ENCODE results near the gene AREL1. TPM values are rescaled to one million over a fixed set of nuclear protein-coding genes. Genes with fewer than 3 reads are reported as not detected.
A peak's percentile ranks its signal among the peaks of the same experiment; 100 is the strongest.

Gene AREL1
- total RNA-seq, 2 donors from 2014 or later = 30.7 to 37.0 TPM

- peaks cover 71% of the 10 kb centered on the region for H3K36me3 Mint-ChIP-seq (ENCODE audit: low read depth)
- no peak for ATAC-seq (replicated peaks)
- H3K27ac Mint-ChIP-seq = no peak overlapping the region
- no peaks in the 10 kb centered on the region for H3K9me3 Mint-ChIP-seq
- H3K4me1 Mint-ChIP-seq = no peaks in the 10 kb centered on the region
- no peak overlapping the region for H3K4me3 Mint-ChIP-seq
- H3K27me3 Mint-ChIP-seq = no peaks in the 10 kb centered on the region
Measured at GRCh38 chr14:74660167-74660566, 52.7 kb downstream of the AREL1 start.

- no peak overlapping the region for H3K27ac Mint-ChIP-seq
- no peak for ATAC-seq (replicated peaks)
Measured at GRCh38 chr14:74658535-74659131, 54.2 kb downstream of the AREL1 start.

GRCh38 chr14:74656964-74657363 lies 55.9 kb downstream of the AREL1 start:
- Mint-ChIP-seq H3K9me3 (no peaks in the 10 kb centered on the region), H3K4me3 (no peak overlapping the region), H3K27ac (peak overlapping the region; percentile 25), H3K27me3 (no peaks in the 10 kb centered on the region), H3K4me1 (no peaks in the 10 kb centered on the region), H3K36me3 (ENCODE audit: low read depth) (peaks cover 41% of the 10 kb centered on the region)
- ATAC-seq (replicated peaks) = no peak

More at GRCh38 chr14:74658535-74659131, 54.2 kb downstream of the AREL1 start:
- Mint-ChIP-seq H3K27me3 (no peaks in the 10 kb centered on the region), H3K36me3 (ENCODE audit: low read depth) (peaks cover 56% of the 10 kb centered on the region), H3K4me1 (no peaks in the 10 kb centered on the region), H3K9me3 (no peaks in the 10 kb centered on the region), H3K4me3 (no peak overlapping the region)

GRCh38 chr14:74655599-74656395 lies 57.1 kb downstream of the AREL1 start:
- Mint-ChIP-seq H3K27ac (peak overlapping the region; percentile 28), H3K4me3 (no peak overlapping the region), H3K4me1 (no peaks in the 10 kb centered on the region), H3K36me3 (ENCODE audit: low read depth) (peaks cover 32% of the 10 kb centered on the region), H3K9me3 (no peaks in the 10 kb centered on the region), H3K27me3 (no peaks in the 10 kb centered on the region)
- ATAC-seq (replicated peaks) = no peak

GRCh38 chr14:74654931-74655330 lies 57.9 kb downstream of the AREL1 start:
- Mint-ChIP-seq H3K36me3 (ENCODE audit: low read depth) (peaks cover 23% of the 10 kb centered on the region), H3K9me3 (no peaks in the 10 kb centered on the region), H3K4me1 (no peaks in the 10 kb centered on the region), H3K27me3 (no peaks in the 10 kb centered on the region), H3K4me3 (no peak overlapping the region), H3K27ac (peak overlapping the region; percentile 28)
- no peak for ATAC-seq (replicated peaks)

- H3K4me1 Mint-ChIP-seq = no peaks in the 10 kb centered on the region
- no peaks in the 10 kb centered on the region for H3K27me3 Mint-ChIP-seq
- no peaks in the 10 kb centered on the region for H3K9me3 Mint-ChIP-seq
- ATAC-seq (replicated peaks) = no peak
- H3K27ac Mint-ChIP-seq = peak overlapping the region; percentile 57
- H3K4me3 Mint-ChIP-seq = no peak overlapping the region
- peaks cover 16% of the 10 kb centered on the region for H3K36me3 Mint-ChIP-seq (ENCODE audit: low read depth)
Measured at GRCh38 chr14:74653386-74654138, 59.3 kb downstream of the AREL1 start.

- no peaks in the 10 kb centered on the region for H3K9me3 Mint-ChIP-seq
- no peaks in the 10 kb centered on the region for H3K4me1 Mint-ChIP-seq
- no peak for ATAC-seq (replicated peaks)
- H3K4me3 Mint-ChIP-seq = no peak overlapping the region
- H3K27ac Mint-ChIP-seq = peak overlapping the region; percentile 57
- H3K36me3 Mint-ChIP-seq (ENCODE audit: low read depth) = peaks cover 15% of the 10 kb centered on the region
- H3K27me3 Mint-ChIP-seq = no peaks in the 10 kb centered on the region
Measured at GRCh38 chr14:74652541-74652940, 60.3 kb downstream of the AREL1 start.

- no peak overlapping the region for H3K4me3 Mint-ChIP-seq
- no peaks in the 10 kb centered on the region for H3K4me1 Mint-ChIP-seq
- no peaks in the 10 kb centered on the region for H3K9me3 Mint-ChIP-seq
- peaks cover under 1% of the 10 kb centered on the region for H3K36me3 Mint-ChIP-seq (ENCODE audit: low read depth)
- peaks cover 3% of the 10 kb centered on the region for H3K27me3 Mint-ChIP-seq
- no peak overlapping the region for H3K27ac Mint-ChIP-seq
- no peak for ATAC-seq (replicated peaks)
Measured at GRCh38 chr14:74650927-74651686, 61.8 kb downstream of the AREL1 start.

- H3K27ac Mint-ChIP-seq = no peak overlapping the region
- no peaks in the 10 kb centered on the region for H3K4me1 Mint-ChIP-seq
- no peak for ATAC-seq (replicated peaks)
- H3K4me3 Mint-ChIP-seq = no peak overlapping the region
- peaks cover 5% of the 10 kb centered on the region for H3K27me3 Mint-ChIP-seq
- H3K9me3 Mint-ChIP-seq = no peaks in the 10 kb centered on the region
- no peaks in the 10 kb centered on the region for H3K36me3 Mint-ChIP-seq (ENCODE audit: low read depth)
Measured at GRCh38 chr14:74649673-74650072, 63.2 kb downstream of the AREL1 start.

- Mint-ChIP-seq H3K9me3 (no peaks in the 10 kb centered on the region), H3K27ac (no peak overlapping the region), H3K4me1 (no peaks in the 10 kb centered on the region), H3K4me3 (no peak overlapping the region), H3K36me3 (ENCODE audit: low read depth) (no peaks in the 10 kb centered on the region), H3K27me3 (peaks cover 5% of the 10 kb centered on the region)
- no peak for ATAC-seq (replicated peaks)
Measured at GRCh38 chr14:74649167-74649566, 63.7 kb downstream of the AREL1 start.

GRCh38 chr14:74648601-74649000 lies 64.3 kb downstream of the AREL1 start:
- Mint-ChIP-seq H3K4me1 (no peaks in the 10 kb centered on the region), H3K36me3 (ENCODE audit: low read depth) (no peaks in the 10 kb centered on the region), H3K27me3 (peaks cover 5% of the 10 kb centered on the region), H3K27ac (no peak overlapping the region), H3K9me3 (no peaks in the 10 kb centered on the region), H3K4me3 (no peak overlapping the region)
- no peak for ATAC-seq (replicated peaks)

GRCh38 chr14:74647678-74648461 lies 65.0 kb downstream of the AREL1 start:
- H3K27ac Mint-ChIP-seq = no peak overlapping the region
- H3K36me3 Mint-ChIP-seq (ENCODE audit: low read depth) = no peaks in the 10 kb centered on the region
- peaks cover 5% of the 10 kb centered on the region for H3K27me3 Mint-ChIP-seq
- ATAC-seq (replicated peaks) = no peak
- no peak overlapping the region for H3K4me3 Mint-ChIP-seq
- no peaks in the 10 kb centered on the region for H3K9me3 Mint-ChIP-seq
- H3K4me1 Mint-ChIP-seq = no peaks in the 10 kb centered on the region

GRCh38 chr14:74647061-74647677 lies 65.7 kb downstream of the AREL1 start:
- Mint-ChIP-seq H3K4me3 (no peak overlapping the region), H3K9me3 (no peaks in the 10 kb centered on the region), H3K4me1 (no peaks in the 10 kb centered on the region), H3K36me3 (ENCODE audit: low read depth) (no peaks in the 10 kb centered on the region), H3K27me3 (peaks cover 5% of the 10 kb centered on the region), H3K27ac (no peak overlapping the region)
- no peak for ATAC-seq (replicated peaks)

All from activated T-helper 17 cell treated with anti-CD3 and anti-CD28 coated beads, Interleukin-2, amount 50 U/mL, for 72 hours (primary cell).